ENCODE results near the gene PIK3C2G. TPM values are rescaled to one million over a fixed set of nuclear protein-coding genes. Genes with fewer than 3 reads are reported as not detected.

PIK3C2G gene
- total RNA-seq, 4 donors from 2014 or later: 0.10 to 0.88 (median 0.40) TPM; not detected in 1

GRCh38 chr12:18261906-18262305 lies 588 bp downstream of the PIK3C2G start:
- 74 to 91% methylated on average over 5 of the region's 5 CpGs for WGBS, 2 donors
- no peak for DNase-seq
- Histone ChIP-seq H3K4me1 (no peaks in the 10 kb centered on the region), H3K36me3 (no peaks in the 10 kb centered on the region), H3K9me3 (no peaks in the 10 kb centered on the region), H3K27me3 (no peaks in the 10 kb centered on the region), H3K27ac (no peak overlapping the region), H3K4me3 (replicated peaks in 1 of 3) (no peak overlapping the region)
- no peak for TF ChIP-seq POLR2A (IDR thresholded peaks at IDR 0.05)
- TF ChIP-seq CTCF (IDR thresholded peaks at IDR 0.05): no peak
- intact Hi-C loops (cut with DNase I): no loop called here

GRCh38 chr12:18262514-18262913 lies 1.2 kb downstream of the PIK3C2G start:
- no peak overlapping the region for H3K4me3 ChIP-seq (replicated peaks in 1 of 3)
- H3K27ac ChIP-seq: no peak overlapping the region
- WGBS, 2 donors: 68 to 74% methylated on average over 2 of the region's 2 CpGs
- no peaks in the 10 kb centered on the region for H3K9me3 ChIP-seq
- no peaks in the 10 kb centered on the region for H3K27me3 ChIP-seq
- DNase-seq: no peak
- H3K4me1 ChIP-seq: no peaks in the 10 kb centered on the region
- H3K36me3 ChIP-seq: no peaks in the 10 kb centered on the region
- intact Hi-C loops (cut with DNase I): no loop called here
- no peak for TF ChIP-seq POLR2A (IDR thresholded peaks at IDR 0.05)
- TF ChIP-seq CTCF (IDR thresholded peaks at IDR 0.05): no peak

GRCh38 chr12:18264581-18265075 lies 3.3 kb downstream of the PIK3C2G start:
- Histone ChIP-seq H3K4me3 (replicated peaks in 1 of 3) (no peak overlapping the region), H3K4me1 (no peaks in the 10 kb centered on the region), H3K27me3 (no peaks in the 10 kb centered on the region), H3K36me3 (no peaks in the 10 kb centered on the region), H3K27ac (no peak overlapping the region), H3K9me3 (no peaks in the 10 kb centered on the region)
- no peak for DNase-seq
- WGBS, 2 donors: 91 to 94% methylated on average over 1 of the region's 1 CpG
- intact Hi-C loops (cut with DNase I): no loop called here
- TF ChIP-seq POLR2A (IDR thresholded peaks at IDR 0.05) (no peak), CTCF (IDR thresholded peaks at IDR 0.05) (no peak)

- Histone ChIP-seq H3K4me1 (no peaks in the 10 kb centered on the region), H3K4me3 (replicated peaks in 1 of 3) (no peak overlapping the region), H3K36me3 (no peaks in the 10 kb centered on the region), H3K27me3 (no peaks in the 10 kb centered on the region), H3K27ac (no peak overlapping the region), H3K9me3 (no peaks in the 10 kb centered on the region)
- TF ChIP-seq POLR2A (IDR thresholded peaks at IDR 0.05): no peak
- TF ChIP-seq CTCF (IDR thresholded peaks at IDR 0.05): no peak
- DNase-seq: no peak
- intact Hi-C loops (cut with DNase I): no loop called here
- WGBS, 2 donors: 90 to 93% methylated on average over 9 of the region's 9 CpGs
These were observed 6.2 kb downstream of the PIK3C2G start for GRCh38 chr12:18267427-18268099.

- no peaks in the 10 kb centered on the region for H3K36me3 ChIP-seq
- no peak for DNase-seq
- WGBS, 2 donors: 79 to 83% methylated on average over 3 of the region's 3 CpGs
- H3K27me3 ChIP-seq: no peaks in the 10 kb centered on the region
- H3K4me3 ChIP-seq (replicated peaks in 1 of 3): no peak overlapping the region
- no peaks in the 10 kb centered on the region for H3K9me3 ChIP-seq
- no peaks in the 10 kb centered on the region for H3K4me1 ChIP-seq
- intact Hi-C loops (cut with DNase I): no loop called here
- H3K27ac ChIP-seq: no peak overlapping the region
- TF ChIP-seq POLR2A (IDR thresholded peaks at IDR 0.05) (no peak), CTCF (IDR thresholded peaks at IDR 0.05) (no peak)
These were observed 9.7 kb downstream of the PIK3C2G start for GRCh38 chr12:18270958-18271460.

Data from thyroid gland (tissue), 4 donors.